Measurements from ENCODE around the gene COX8A.

Gene COX8A

GRCh38 chr11:64008283-64008913, 34.0 kb downstream of the COX8A start:
- Histone ChIP-seq H3K4me1 (ENCODE audit: insufficient read depth, low read length, severe bottlenecking) (no peaks in the 10 kb centered on the region), H3K9me2 (ENCODE audit: low read depth, low read length) (no peaks in the 10 kb centered on the region), H2AFZ (ENCODE audit: low read length) (no peak overlapping the region), H3K9ac (ENCODE audit: low read length) (no peak overlapping the region), H3K79me2 (ENCODE audit: insufficient read depth, low read length) (no peaks in the 10 kb centered on the region), H3K27me3 (ENCODE audit: insufficient read depth, low read length) (peaks cover 13% of the 10 kb centered on the region; the same call in 1 of the 2 replicates), H4K20me1 (ENCODE audit: insufficient read depth, low read length) (no peaks in the 10 kb centered on the region), H3F3A (ENCODE audit: insufficient read depth, low read length) (no peaks in the 10 kb centered on the region), H3K4me3 (ENCODE audit: low read depth, low read length, poor library complexity, severe bottlenecking) (no peak overlapping the region), H3K36me3 (ENCODE audit: insufficient read depth, low read length) (no peaks in the 10 kb centered on the region), H3K9me3 (ENCODE audit: low read length) (0 out of 2 replicates have a peak, but pooled peaks cover 3% of the 10 kb centered on the region), H3K27ac (ENCODE audit: low read depth, low read length, poor library complexity, severe bottlenecking) (no peak overlapping the region), H3K4me2 (ENCODE audit: low read length) (no peak overlapping the region)
- TF ChIP-seq CTCF (IDR thresholded peaks at IDR 0.05; ENCODE audit: low read length) = no peak
- TF ChIP-seq EZH2 (IDR thresholded peaks at IDR 0.05; ENCODE audit: borderline replicate concordance, low read length) = no peak

GRCh38 chr11:64008914-64009633, 34.7 kb downstream of the COX8A start:
- Histone ChIP-seq H2AFZ (ENCODE audit: low read length) (no peak overlapping the region), H3K27me3 (ENCODE audit: insufficient read depth, low read length) (peaks cover 9% of the 10 kb centered on the region; the same call in 1 of the 2 replicates), H3K9me2 (ENCODE audit: low read depth, low read length) (no peaks in the 10 kb centered on the region), H3K4me3 (ENCODE audit: low read depth, low read length, poor library complexity, severe bottlenecking) (no peak overlapping the region), H3K4me1 (ENCODE audit: insufficient read depth, low read length, severe bottlenecking) (no peaks in the 10 kb centered on the region), H4K20me1 (ENCODE audit: insufficient read depth, low read length) (no peaks in the 10 kb centered on the region), H3K4me2 (ENCODE audit: low read length) (no peak overlapping the region), H3K79me2 (ENCODE audit: insufficient read depth, low read length) (no peaks in the 10 kb centered on the region), H3K27ac (ENCODE audit: low read depth, low read length, poor library complexity, severe bottlenecking) (no peak overlapping the region), H3K36me3 (ENCODE audit: insufficient read depth, low read length) (no peaks in the 10 kb centered on the region), H3K9me3 (ENCODE audit: low read length) (0 out of 2 replicates have a peak, but pooled peaks cover 3% of the 10 kb centered on the region), H3K9ac (ENCODE audit: low read length) (no peak overlapping the region), H3F3A (ENCODE audit: insufficient read depth, low read length) (no peaks in the 10 kb centered on the region)
- no peak for TF ChIP-seq EZH2 (IDR thresholded peaks at IDR 0.05; ENCODE audit: borderline replicate concordance, low read length)
- TF ChIP-seq CTCF (IDR thresholded peaks at IDR 0.05; ENCODE audit: low read length) = no peak

- Histone ChIP-seq H3K9ac (ENCODE audit: low read length) (no peak overlapping the region), H3K9me2 (ENCODE audit: low read depth, low read length) (no peaks in the 10 kb centered on the region), H3K36me3 (ENCODE audit: insufficient read depth, low read length) (no peaks in the 10 kb centered on the region), H4K20me1 (ENCODE audit: insufficient read depth, low read length) (no peaks in the 10 kb centered on the region), H3K4me1 (ENCODE audit: insufficient read depth, low read length, severe bottlenecking) (no peaks in the 10 kb centered on the region), H3K9me3 (ENCODE audit: low read length) (0 out of 2 replicates have a peak, but pooled peaks cover 3% of the 10 kb centered on the region), H3K4me3 (ENCODE audit: low read depth, low read length, poor library complexity, severe bottlenecking) (no peak overlapping the region), H3F3A (ENCODE audit: insufficient read depth, low read length) (no peaks in the 10 kb centered on the region), H2AFZ (ENCODE audit: low read length) (no peak overlapping the region), H3K27ac (ENCODE audit: low read depth, low read length, poor library complexity, severe bottlenecking) (no peak overlapping the region), H3K27me3 (ENCODE audit: insufficient read depth, low read length) (peaks cover 9% of the 10 kb centered on the region; the same call in 1 of the 2 replicates), H3K4me2 (ENCODE audit: low read length) (no peak overlapping the region), H3K79me2 (ENCODE audit: insufficient read depth, low read length) (no peaks in the 10 kb centered on the region)
- TF ChIP-seq CTCF (IDR thresholded peaks at IDR 0.05; ENCODE audit: low read length) (no peak), EZH2 (IDR thresholded peaks at IDR 0.05; ENCODE audit: borderline replicate concordance, low read length) (no peak)
These were observed 35.3 kb downstream of the COX8A start for GRCh38 chr11:64009710-64010109.

Data from OCI-LY1 (cell line).